GM23248 (cell line): Measurements from ENCODE around the gene DTX4. TPM values are rescaled to one million over a fixed set of nuclear protein-coding genes. Genes with fewer than 3 reads are reported as not detected.

ENCODE experiments used
- DNase-seq: peaks from one replicate; pipeline ENCODE4 v3.0.0-alpha.2; 2015
- H2AFZ ChIP-seq: fragments of 200-600 bp; sonication (generic); 2 replicates; pipeline ENCODE4 v1.6.1; 2016; ENCODE audit warnings: antibody characterized with exemption
- H3F3A ChIP-seq: fragments of 200-600 bp; sonication (generic); 2 replicates; pipeline ENCODE4 v1.6.1; 2016; ENCODE audit warnings: mild to moderate bottlenecking, antibody characterized with exemption, mixed run types; ENCODE audit not compliant: insufficient read depth
- H3K27ac ChIP-seq: fragments of 200-600 bp; sonication (generic); 2 replicates; pipeline ENCODE4 v1.5.1; 2016; ENCODE audit warnings: mild to moderate bottlenecking
- H3K27me3 ChIP-seq: fragments of 200-600 bp; sonication (generic); replicated peaks from 2 replicates; pipeline ENCODE4 v1.6.1; 2016; ENCODE audit warnings: mild to moderate bottlenecking; ENCODE audit not compliant: insufficient read depth
- H3K36me3 ChIP-seq: fragments of 200-600 bp; sonication (generic); 2 replicates; pipeline ENCODE4 v1.6.1; 2016; ENCODE audit warnings: low read depth, mild to moderate bottlenecking
- H3K4me1 ChIP-seq: fragments of 200-600 bp; sonication (generic); 2 replicates; pipeline ENCODE4 v1.6.1; 2016; ENCODE audit warnings: mild to moderate bottlenecking; ENCODE audit not compliant: insufficient read depth
- H3K4me2 ChIP-seq: fragments of 200-600 bp; sonication (generic); one replicate; pipeline ENCODE4 v1.6.1; 2016; ENCODE audit warnings: mild to moderate bottlenecking; ENCODE audit not compliant: unreplicated experiment
- H3K4me3 ChIP-seq: fragments of 200-600 bp; sonication (generic); 2 replicates; pipeline ENCODE4 v1.5.1; 2016; ENCODE audit warnings: mild to moderate bottlenecking
- H3K79me2 ChIP-seq: fragments of 200-600 bp; sonication (generic); 2 replicates; pipeline ENCODE4 v1.6.1; 2016; ENCODE audit warnings: mild to moderate bottlenecking; ENCODE audit not compliant: insufficient read depth
- H3K9ac ChIP-seq: fragments of 200-600 bp; sonication (generic); 2 replicates; pipeline ENCODE4 v1.6.1; 2016; ENCODE audit warnings: mild to moderate bottlenecking
- H3K9me2 ChIP-seq: fragments of 200-600 bp; sonication (generic); 2 replicates; pipeline ENCODE4 v1.6.1; 2016; ENCODE audit warnings: mixed run types, mild to moderate bottlenecking, moderate library complexity; ENCODE audit not compliant: insufficient read depth
- H3K9me3 ChIP-seq: fragments of 200-600 bp; sonication (generic); one replicate; pipeline ENCODE4 v1.6.1; 2017; ENCODE audit warnings: low read depth
- H4K20me1 ChIP-seq: fragments of 200-600 bp; sonication (generic); 2 replicates; pipeline ENCODE4 v1.6.0; 2016; ENCODE audit not compliant: insufficient read depth
- EZH2 ChIP-seq: fragments of 200-600 bp; sonication (generic); IDR thresholded peaks from 2 replicates; pipeline ENCODE4 v1.6.1; 2018; ENCODE audit warnings: antibody characterized with exemption, mild to moderate bottlenecking; ENCODE audit not compliant: insufficient read depth, poor library complexity, severe bottlenecking
- EZH2phosphoT487 ChIP-seq: fragments of 200-600 bp; sonication (generic); IDR thresholded peaks from 2 replicates; pipeline ENCODE4 v1.6.1; 2018; ENCODE audit warnings: antibody characterized with exemption, moderate library complexity, mild to moderate bottlenecking, low read depth; ENCODE audit not compliant: insufficient read depth
- WGBS, 2 experiments: methylation state at CpG; one replicate each; pipeline ENCODE4 v1.1.6; 2015 to 2017; ENCODE audit warnings: low lambda C conversion rate in 2 of 2, low coverage in 1 of 2; ENCODE audit errors: missing lambda C conversion rate in 2 of 2; 5-methylcytosine and 5-hydroxymethylcytosine counted together
- in situ Hi-C: fragments of 300-500 bp; cut with MboI; formaldehyde crosslinking; loops from 2 replicates; pipeline ENCODE4 v1.15.0; 2020
- polyA plus RNA-seq: library from polyadenylated mRNA; unstranded; fragments of >200 nt; fragmentation: Nextera tagmentation; extraction: Ambion mirVana; gene quantifications from 2 replicates; pipeline ENCODE4 v1.2.1, GENCODE V29; 2016
- total RNA-seq: library from RNA; depleted of rRNA; stranded (reverse); fragments of >200 nt; shearing (Covaris generic); gene quantifications from 2 replicates; pipeline ENCODE4 v1.2.3, GENCODE V29; 2014

The DTX4 gene
- total and polyA plus RNA-seq, 2 experiments from 2014 or later = 0.16 to 0.22 TPM

DNA sequence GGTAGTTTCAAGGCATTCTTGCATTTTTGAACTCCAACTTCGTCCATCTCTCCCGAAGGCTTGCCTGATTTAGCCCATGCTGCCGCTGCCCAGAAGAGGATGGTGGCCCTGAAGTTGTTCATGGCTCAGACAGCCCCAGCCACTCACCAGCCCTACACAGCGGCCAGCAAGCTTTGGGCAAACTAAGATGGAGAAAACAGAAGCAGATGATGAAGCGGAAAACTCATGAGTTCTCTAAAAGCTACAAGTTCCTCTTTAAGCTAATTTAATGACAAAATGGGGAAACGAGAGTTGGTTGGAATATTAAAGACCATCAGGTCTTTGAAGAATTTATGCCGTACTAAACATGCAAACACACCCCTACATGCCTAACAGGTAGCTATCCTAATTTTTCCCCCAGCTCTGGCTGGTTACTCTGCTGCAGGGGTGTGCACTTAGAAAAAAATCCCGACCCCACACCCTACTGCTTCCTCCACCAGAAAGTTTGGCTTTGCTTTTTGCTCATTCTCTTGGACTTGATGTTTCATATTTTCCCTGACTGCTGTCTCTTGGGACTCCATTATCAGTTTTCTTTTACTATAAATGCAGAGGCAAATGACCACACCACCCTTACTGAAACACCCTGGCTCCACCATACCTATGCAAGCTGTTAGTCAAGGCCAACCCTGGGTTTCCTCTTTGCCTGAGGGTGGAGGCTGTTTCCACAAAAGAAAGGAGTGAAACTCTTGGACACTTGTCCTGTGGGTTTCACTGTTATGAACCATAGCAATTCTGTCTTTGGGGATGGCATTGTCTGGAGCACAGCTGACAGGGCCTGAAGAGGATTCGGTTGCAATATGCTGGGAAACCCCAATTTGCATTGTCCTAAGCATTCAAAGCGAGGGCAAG is 41.1 kb downstream of the DTX4 start, which contains the start of gene MPEG1:
MPEG1 (minus strand) TSS at position 184 of the 888 bp plus-strand sequence; CDS start at position 122, 62 bp downstream.
- Histone ChIP-seq H3K4me2 (no peak within 1 kb of the TSS), H3K27ac (no peak within 1 kb of the TSS), H3K9ac (no peak within 1 kb of the TSS), H3K9me2 (no peaks in the 10 kb centered on the region), H4K20me1 (no peaks in the 10 kb centered on the region), H3K36me3 (no peaks in the 10 kb centered on the region), H3K4me1 (peaks cover 26% of the 10 kb centered on the region), H3F3A (peaks cover 23% of the 10 kb centered on the region), H2AFZ (no peak within 1 kb of the TSS), H3K9me3 (no peaks in the 10 kb centered on the region), H3K79me2 (no peaks in the 10 kb centered on the region), H3K27me3 (peaks cover 39% of the 10 kb centered on the region), H3K4me3 (no peak within 1 kb of the TSS)
- no peak for DNase-seq
- WGBS, 2 experiments = 50 to 53% methylated on average over 10 of the region's 10 CpGs
- TF ChIP-seq EZH2phosphoT487 = no peak
- TF ChIP-seq EZH2 = no peak
- in situ Hi-C loops = no loop called here

DNA sequence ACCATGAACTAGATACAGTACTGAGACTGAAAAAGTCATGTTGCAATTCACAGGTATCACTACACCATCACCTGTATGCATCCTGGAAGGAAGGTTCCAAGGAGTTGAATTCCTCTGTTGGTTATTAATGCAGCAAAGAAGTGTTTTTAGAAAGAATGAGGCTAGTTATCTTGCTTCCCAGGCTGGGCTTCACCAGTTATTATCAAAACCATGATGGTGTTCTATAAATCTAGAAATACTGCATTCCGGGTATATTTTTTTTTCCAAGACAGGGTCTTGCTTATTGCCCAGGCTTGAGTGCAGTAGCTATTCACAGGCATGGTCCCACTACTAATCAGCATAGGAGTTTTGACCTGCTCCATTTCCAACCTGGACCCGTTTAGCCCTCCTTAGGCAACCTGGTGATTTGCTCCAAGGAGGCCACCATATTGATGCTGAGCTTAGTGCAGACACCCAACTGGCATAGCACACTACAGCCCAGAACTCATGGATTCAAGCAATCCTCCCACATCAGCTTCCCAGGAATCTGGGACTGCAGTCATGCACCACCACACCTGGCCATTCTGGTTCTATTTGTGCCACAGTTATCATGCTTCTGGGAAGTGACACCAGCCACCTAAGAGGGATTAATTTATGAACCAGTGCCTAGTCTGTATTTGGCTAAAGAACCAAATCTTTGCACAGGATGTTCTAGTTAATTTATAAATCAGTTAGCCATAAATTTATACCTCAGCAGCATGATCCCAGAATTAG is 42.4 kb downstream of the DTX4 start:
- no peak for DNase-seq
- Histone ChIP-seq H3K4me1 (peaks cover 14% of the 10 kb centered on the region), H2AFZ (no peak overlapping the region), H3K9me3 (no peaks in the 10 kb centered on the region), H3K27me3 (peaks cover 52% of the 10 kb centered on the region), H3F3A (peaks cover 15% of the 10 kb centered on the region), H3K4me3 (no peak overlapping the region), H3K27ac (no peak overlapping the region), H4K20me1 (no peaks in the 10 kb centered on the region), H3K79me2 (no peaks in the 10 kb centered on the region), H3K4me2 (no peak overlapping the region), H3K9ac (no peak overlapping the region), H3K36me3 (no peaks in the 10 kb centered on the region), H3K9me2 (no peaks in the 10 kb centered on the region)
- 73 to 80% methylated on average over 2 of the region's 2 CpGs for WGBS, 2 experiments
- TF ChIP-seq EZH2phosphoT487 (no peak), EZH2 (no peak)
- in situ Hi-C loops = no loop called here

DNA sequence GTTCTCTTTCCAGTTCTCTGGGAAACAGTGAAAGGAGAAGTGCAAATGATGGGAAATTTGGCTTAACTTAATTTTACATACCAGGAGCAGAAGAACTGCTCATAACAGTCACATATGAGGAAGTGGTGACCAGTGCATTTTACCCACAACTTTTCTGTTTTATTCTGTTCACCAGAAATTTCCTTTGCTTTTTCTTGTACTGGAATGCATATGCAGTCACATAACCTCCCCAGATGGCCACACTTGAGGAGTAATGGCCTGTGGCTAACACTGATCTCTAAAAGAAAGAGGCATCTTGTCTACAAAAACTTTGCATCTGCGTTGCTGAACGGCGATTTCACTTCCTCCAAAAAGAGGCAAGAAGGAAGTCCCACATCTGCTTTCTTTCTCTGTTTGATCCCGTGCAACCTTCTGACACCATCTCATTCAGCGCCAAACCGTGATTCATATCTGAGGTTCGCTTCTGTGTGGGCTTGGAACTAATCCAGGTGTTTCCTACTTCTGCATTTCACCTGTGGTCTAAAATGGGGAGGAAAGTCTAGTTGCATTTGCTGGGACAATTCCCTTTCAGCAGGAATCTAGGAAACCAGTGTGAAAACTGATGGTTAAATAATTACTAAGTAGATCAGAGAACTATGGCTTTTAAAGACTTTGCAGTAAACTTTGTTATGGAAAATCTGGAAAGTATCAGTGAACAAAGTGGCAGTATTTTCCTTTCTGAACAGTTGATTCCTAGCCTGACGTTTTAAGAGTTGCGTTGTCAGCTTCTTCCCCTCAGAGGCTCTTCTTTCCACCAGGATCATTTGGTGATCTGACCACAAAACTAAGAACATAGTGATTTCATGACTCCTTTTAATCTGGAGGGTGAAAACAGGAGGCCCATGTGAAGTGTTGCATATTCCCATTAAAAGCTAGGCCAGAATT is 45.0 kb downstream of the DTX4 start:
- Histone ChIP-seq H2AFZ (no peak overlapping the region), H3K79me2 (no peaks in the 10 kb centered on the region), H4K20me1 (no peaks in the 10 kb centered on the region), H3K36me3 (no peaks in the 10 kb centered on the region), H3K9me2 (no peaks in the 10 kb centered on the region), H3K4me3 (peak overlapping the region; percentile 18), H3K4me2 (peak overlapping the region; percentile 35), H3K9me3 (no peaks in the 10 kb centered on the region), H3K27ac (no peak overlapping the region), H3K9ac (no peak overlapping the region), H3K27me3 (peaks cover 45% of the 10 kb centered on the region), H3F3A (peaks cover 27% of the 10 kb centered on the region), H3K4me1 (peaks cover 25% of the 10 kb centered on the region)
- DNase-seq = peak; percentile 71
- TF ChIP-seq EZH2 = no peak
- no peak for TF ChIP-seq EZH2phosphoT487
- 4 to 5% methylated on average over 9 of the region's 9 CpGs for WGBS, 2 experiments
- in situ Hi-C loops = no loop called here

DNA sequence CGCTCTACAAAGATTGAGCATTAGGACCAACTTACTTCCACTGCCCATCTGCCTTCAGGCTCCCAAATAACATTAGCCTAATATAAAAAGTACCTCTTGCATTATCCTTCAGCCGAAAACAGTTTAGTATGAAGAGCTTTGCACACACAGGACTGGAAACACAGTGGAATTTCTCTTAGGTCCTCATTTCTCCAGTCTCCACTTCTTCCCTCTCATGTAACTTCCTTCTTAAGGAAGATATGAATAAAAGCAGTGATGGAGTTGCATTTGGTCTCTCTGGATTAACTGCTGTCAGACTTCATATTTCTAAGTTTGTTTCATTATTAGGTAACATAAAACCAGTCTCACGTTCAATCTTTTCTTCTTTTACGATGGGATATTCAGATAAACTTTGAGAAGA is 46.4 kb downstream of the DTX4 start:
- no peak overlapping the region for H3K9ac ChIP-seq
- peaks cover 34% of the 10 kb centered on the region for H3K27me3 ChIP-seq
- no peaks in the 10 kb centered on the region for H4K20me1 ChIP-seq
- H3K9me2 ChIP-seq = no peaks in the 10 kb centered on the region
- H3K4me2 ChIP-seq = no peak overlapping the region
- in situ Hi-C loops = no loop called here
- H3K27ac ChIP-seq = no peak overlapping the region
- peaks cover 30% of the 10 kb centered on the region for H3F3A ChIP-seq
- no peaks in the 10 kb centered on the region for H3K79me2 ChIP-seq
- no peak for DNase-seq
- TF ChIP-seq EZH2 = no peak
- no peak for TF ChIP-seq EZH2phosphoT487
- H3K36me3 ChIP-seq = no peaks in the 10 kb centered on the region
- H3K4me1 ChIP-seq = peaks cover 25% of the 10 kb centered on the region
- WGBS, 2 experiments = 88 to 89% methylated on average over 4 of the region's 4 CpGs
- no peak overlapping the region for H3K4me3 ChIP-seq
- H3K9me3 ChIP-seq = no peaks in the 10 kb centered on the region
- no peak overlapping the region for H2AFZ ChIP-seq
